Activated CD8-positive, alpha-beta memory T cell treated with anti-CD3 and anti-CD28 coated beads, Interleukin-2, amount 50 U/mL, for 48 hours (primary cell): ENCODE measurements around the gene CHRD.

Source experiments
- DNase-seq: peaks from one replicate; pipeline ENCODE4 v3.0.0-alpha.2; 2020

CHRD gene

GRCh38 chr3:184384342-184384741, 4.5 kb downstream of the CHRD start:
- DNase-seq, result no peak

- DNase-seq, result no peak
These were observed 5.1 kb downstream of the CHRD start for GRCh38 chr3:184384856-184385422.

- no peak for DNase-seq
These were observed 6.4 kb downstream of the CHRD start for GRCh38 chr3:184386047-184386806.

- DNase-seq, result no peak
These were observed 7.4 kb downstream of the CHRD start for GRCh38 chr3:184387174-184387714.

- no peak for DNase-seq
These were observed 8.5 kb downstream of the CHRD start for GRCh38 chr3:184388164-184388935.

GRCh38 chr3:184388936-184389230, 9.0 kb downstream of the CHRD start:
- DNase-seq, result no peak

- DNase-seq, result no peak
These were observed 9.5 kb downstream of the CHRD start for GRCh38 chr3:184389384-184389783.

GRCh38 chr3:184389935-184390528, 10.2 kb downstream of the CHRD start:
- DNase-seq, result no peak

- no peak for DNase-seq
These were observed 11.4 kb downstream of the CHRD start for GRCh38 chr3:184391266-184391665.

GRCh38 chr3:184395320-184395660, 15.4 kb downstream of the CHRD start:
- no peak for DNase-seq

GRCh38 chr3:184399410-184399809, 19.6 kb downstream of the CHRD start:
- DNase-seq, result no peak

- no peak for DNase-seq
These were observed 25.5 kb downstream of the CHRD start for GRCh38 chr3:184405075-184406030.

GRCh38 chr3:184409331-184409926, 29.6 kb downstream of the CHRD start:
- DNase-seq, result no peak

GRCh38 chr3:184409946-184410500, 30.2 kb downstream of the CHRD start:
- DNase-seq, result no peak

GRCh38 chr3:184414418-184415202, 34.8 kb downstream of the CHRD start:
- no peak for DNase-seq

GRCh38 chr3:184415203-184415490, 35.3 kb downstream of the CHRD start:
- no peak for DNase-seq

- peak; percentile 85 for DNase-seq
These were observed 37.9 kb downstream of the CHRD start for GRCh38 chr3:184417619-184418327.

- no peak for DNase-seq
These were observed 39.3 kb downstream of the CHRD start for GRCh38 chr3:184419171-184419570.

GRCh38 chr3:184423561-184423960, 43.7 kb downstream of the CHRD start:
- DNase-seq, result no peak

GRCh38 chr3:184426691-184427141, 46.9 kb downstream of the CHRD start:
- DNase-seq, result no peak
